Subcutaneous abdominal adipose tissue (tissue), 5 donors: ENCODE results near the gene PRPF31.
A peak's percentile ranks its signal among the peaks of the same experiment; 100 is the strongest.

ENCODE experiments used
- H3K27ac ChIP-seq: one replicate; pipeline ENCODE4 v1.7.0; 2013; ENCODE audit warnings: low read depth, mild to moderate bottlenecking, inconsistent platforms, low read length, moderate library complexity
- H3K27me3 ChIP-seq, 5 donors: one replicate each; pipeline ENCODE4 v1.7.0; 2013; ENCODE audit warnings: low read length in 5 of 5, inconsistent platforms in 1 of 5; ENCODE audit not compliant: control insufficient read depth in 5 of 5, insufficient read depth in 4 of 5
- H3K36me3 ChIP-seq, 5 donors: one replicate each; pipeline ENCODE4 v1.7.0; 2013; ENCODE audit warnings: low read length in 5 of 5; ENCODE audit not compliant: control insufficient read depth in 5 of 5, insufficient read depth in 5 of 5
- H3K4me1 ChIP-seq, 5 donors: one replicate each; pipeline ENCODE4 v1.7.0; 2013; ENCODE audit warnings: low read length in 5 of 5, mild to moderate bottlenecking in 3 of 5, moderate library complexity in 1 of 5; ENCODE audit not compliant: control insufficient read depth in 5 of 5, insufficient read depth in 5 of 5
- H3K4me3 ChIP-seq, 5 donors: one replicate each; pipeline ENCODE4 v1.7.0; 2013; ENCODE audit warnings: low read length in 5 of 5, low read depth in 1 of 5
- H3K9ac ChIP-seq, 5 donors: one replicate each; pipeline ENCODE4 v1.7.0; 2013; ENCODE audit warnings: low read length in 5 of 5, mild to moderate bottlenecking in 4 of 5, moderate library complexity in 3 of 5
- H3K9me3 ChIP-seq, 5 donors: one replicate each; pipeline ENCODE4 v1.7.0; 2013; ENCODE audit warnings: low read length in 5 of 5; ENCODE audit not compliant: control insufficient read depth in 5 of 5
- donor health status: healthy.
- donor health status: healthy.
- donor health status: healthy.
- donor health status: healthy.
- donor health status: healthy.

Gene PRPF31

DNA sequence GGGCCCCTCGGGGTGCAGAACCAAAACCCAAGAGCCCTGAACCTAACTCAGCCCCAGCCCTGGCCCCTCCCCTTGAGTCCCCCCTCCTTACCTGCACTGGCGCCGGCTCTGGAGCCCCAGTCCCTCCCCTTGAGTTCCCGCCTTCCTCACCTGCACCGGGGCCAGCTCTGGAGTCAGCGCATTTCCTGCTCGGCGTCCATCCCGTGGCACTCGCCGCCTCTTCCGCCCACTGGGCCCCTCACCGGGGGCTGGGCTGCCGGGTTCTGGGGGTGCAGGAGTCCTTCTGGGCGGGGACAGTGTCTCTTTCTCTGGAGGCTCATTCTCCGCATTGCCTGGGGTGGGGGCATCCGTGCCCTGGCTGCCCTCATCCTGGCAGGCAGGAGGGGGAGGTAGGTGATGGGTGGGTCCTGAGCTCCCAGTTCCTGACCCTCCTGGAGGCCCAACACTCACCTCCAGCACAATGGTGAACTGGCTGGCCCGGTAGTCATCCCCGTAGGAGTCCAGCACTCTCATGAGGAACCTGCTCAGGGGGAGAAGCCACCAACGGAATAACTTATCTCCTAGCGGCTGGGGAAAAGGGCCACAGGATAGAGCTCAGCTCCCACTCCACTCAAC is 7.6 kb upstream of the PRPF31 start:
- H3K27ac ChIP-seq, result no peak overlapping the region
- H3K36me3 ChIP-seq, result peaks cover 0 to 58% (median 53%) of the 10 kb centered on the region in 5 donors
- no peaks in the 10 kb centered on the region for H3K27me3 ChIP-seq
- no peak overlapping the region for H3K4me3 ChIP-seq
- H3K9ac ChIP-seq, result no peak overlapping the region
- H3K4me1 ChIP-seq, result peaks cover 2 to 8% (median 7%) of the 10 kb centered on the region in 5 donors
- H3K9me3 ChIP-seq, result no peaks in the 10 kb centered on the region

DNA sequence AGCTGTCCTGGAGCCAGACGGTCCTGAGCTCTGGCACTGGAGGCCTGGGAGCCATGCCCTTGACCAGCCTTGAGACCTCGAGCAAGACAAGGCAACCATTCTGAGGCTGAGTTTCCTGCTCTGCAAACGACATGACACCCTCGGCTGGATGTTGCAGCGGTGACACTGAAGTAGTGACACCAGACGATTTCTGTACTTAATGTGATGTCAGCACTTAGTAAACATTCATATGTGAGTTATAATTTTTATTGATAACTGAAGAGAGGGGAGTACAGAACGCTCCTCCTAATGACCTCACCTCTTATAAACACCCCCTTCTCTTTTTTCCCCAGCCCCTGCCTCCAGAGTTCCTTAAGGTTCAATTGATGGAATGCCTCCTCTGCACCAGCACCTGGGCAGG is 7.1 kb upstream of the PRPF31 start:
- Histone ChIP-seq H3K9me3 (no peaks in the 10 kb centered on the region), H3K27me3 (no peaks in the 10 kb centered on the region), H3K27ac (no peak overlapping the region), H3K4me1 (peaks cover 0 to 3% (median 2%) of the 10 kb centered on the region in 5 donors), H3K36me3 (peaks cover 0 to 63% (median 53%) of the 10 kb centered on the region in 5 donors), H3K4me3 (no peak overlapping the region), H3K9ac (no peak overlapping the region)

DNA sequence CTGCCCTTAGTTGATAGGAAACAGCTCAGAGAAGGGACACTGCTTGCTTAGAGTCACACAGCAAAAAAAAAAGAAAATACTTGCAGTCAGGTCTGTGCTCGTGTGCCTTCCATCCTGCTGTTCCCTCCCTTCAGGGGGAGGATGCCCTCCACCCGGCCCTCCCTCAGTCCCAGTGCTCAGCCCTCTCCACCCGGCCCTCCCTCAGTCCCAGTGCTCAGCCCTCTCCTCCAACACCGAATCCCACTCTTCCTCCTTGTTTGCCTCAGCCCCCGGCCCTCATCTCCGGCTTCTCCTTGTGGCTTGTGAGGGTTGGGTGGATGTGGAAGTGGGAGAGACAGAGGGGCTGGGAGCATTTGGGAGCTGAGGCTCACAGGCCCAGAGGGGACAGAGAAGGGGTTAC is 5.9 kb upstream of the PRPF31 start:
- Histone ChIP-seq H3K9me3 (no peaks in the 10 kb centered on the region), H3K27me3 (no peaks in the 10 kb centered on the region), H3K4me3 (no peak overlapping the region), H3K9ac (no peak overlapping the region), H3K36me3 (peaks cover 0 to 63% (median 53%) of the 10 kb centered on the region in 5 donors), H3K4me1 (peaks cover 0 to 10% (median 8%) of the 10 kb centered on the region in 5 donors), H3K27ac (no peak overlapping the region)

DNA sequence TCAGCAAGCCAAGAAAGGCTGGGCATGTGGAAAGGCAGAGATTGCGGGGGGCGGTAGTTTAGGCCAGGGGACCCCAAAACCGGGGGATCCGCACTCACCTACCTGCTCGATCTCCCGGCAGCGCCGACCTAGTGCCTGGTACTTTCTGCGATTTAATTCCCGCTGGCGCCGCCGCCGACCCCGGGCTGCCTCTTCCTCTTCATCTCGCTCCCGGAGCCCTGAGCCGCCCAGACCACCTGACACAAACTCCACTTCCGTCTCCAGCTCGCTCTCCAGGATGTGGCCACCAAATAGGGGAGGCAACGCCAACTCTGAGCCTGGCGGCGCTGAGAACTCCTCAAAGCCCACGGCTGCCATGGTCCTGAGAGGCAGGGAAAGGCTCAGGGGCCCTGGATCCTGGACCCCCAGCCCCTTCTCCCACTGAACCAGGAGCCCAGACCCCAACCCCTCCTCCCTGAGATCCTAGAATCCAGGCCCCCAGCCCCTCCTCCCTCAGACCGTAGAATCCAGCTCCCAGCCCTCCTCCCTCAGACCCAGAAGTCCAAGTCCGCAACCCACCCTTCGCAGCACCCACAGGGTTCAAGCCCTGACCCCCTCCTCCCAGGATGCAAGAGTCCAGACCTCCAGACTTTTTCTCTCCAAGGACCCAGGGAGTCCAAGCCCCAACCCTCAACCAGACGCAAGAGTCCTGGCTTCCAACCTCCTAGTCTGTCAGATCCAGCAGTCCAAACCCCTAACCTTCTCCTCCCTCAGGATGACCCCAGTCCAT is 1.0 kb upstream of the PRPF31 start:
- Histone ChIP-seq H3K4me1 (peaks cover 0 to 28% (median 24%) of the 10 kb centered on the region in 5 donors), H3K36me3 (peaks cover 3 to 33% (median 26%) of the 10 kb centered on the region in 5 donors), H3K9me3 (no peaks in the 10 kb centered on the region), H3K27ac (peak overlapping the region; percentile 85), H3K27me3 (no peaks in the 10 kb centered on the region), H3K4me3 (peak overlapping the region; percentile 85 to 99 (median 86)), H3K9ac (peak overlapping the region in 4 of 5 donors; percentile 91 to 98 (median 94))

DNA sequence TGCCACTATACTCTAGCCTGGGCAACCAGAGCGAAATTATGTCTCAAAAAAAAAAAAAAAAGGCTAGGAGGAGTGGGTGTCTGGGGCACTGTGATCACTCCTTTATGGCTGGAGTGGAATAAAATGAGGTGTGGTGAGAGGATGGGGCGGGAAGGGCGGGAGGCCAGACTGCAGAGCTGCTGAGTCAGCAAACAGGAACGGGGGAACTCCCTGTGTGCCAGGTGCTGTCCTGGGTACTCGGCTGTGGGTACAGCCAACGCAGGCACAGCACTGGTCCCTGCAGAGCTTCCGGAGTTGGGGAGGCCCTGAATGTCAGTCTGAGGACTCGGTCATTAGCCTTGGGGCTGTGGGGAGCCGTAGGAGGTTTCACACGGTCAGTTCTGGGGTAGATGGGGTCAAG is 5.7 kb downstream of the PRPF31 start:
- H3K27me3 ChIP-seq, result no peaks in the 10 kb centered on the region
- H3K9me3 ChIP-seq, result no peaks in the 10 kb centered on the region
- peaks cover 0 to 8% (median 8%) of the 10 kb centered on the region in 5 donors for H3K4me1 ChIP-seq
- H3K36me3 ChIP-seq, result peaks cover 3 to 80% (median 72%) of the 10 kb centered on the region in 5 donors
- H3K27ac ChIP-seq, result no peak overlapping the region
- no peak overlapping the region for H3K9ac ChIP-seq
- H3K4me3 ChIP-seq, result no peak overlapping the region

DNA sequence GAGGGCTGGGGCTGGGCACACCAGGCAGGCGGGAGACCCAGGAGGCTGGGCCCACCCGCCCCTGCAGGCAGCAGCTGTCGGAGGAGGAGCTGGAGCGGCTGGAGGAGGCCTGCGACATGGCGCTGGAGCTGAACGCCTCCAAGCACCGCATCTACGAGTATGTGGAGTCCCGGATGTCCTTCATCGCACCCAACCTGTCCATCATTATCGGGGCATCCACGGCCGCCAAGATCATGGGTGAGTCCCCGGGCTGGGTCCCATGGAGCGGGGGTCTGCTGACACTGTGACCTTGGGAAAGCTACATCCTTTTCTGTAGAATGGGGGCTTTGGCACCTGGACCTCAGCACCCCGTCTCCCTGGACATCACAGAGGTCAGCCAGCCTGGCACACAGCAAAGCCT is 8.1 kb downstream of the PRPF31 start:
- Histone ChIP-seq H3K4me3 (no peak overlapping the region), H3K27me3 (no peaks in the 10 kb centered on the region), H3K27ac (no peak overlapping the region), H3K9me3 (no peaks in the 10 kb centered on the region), H3K9ac (no peak overlapping the region), H3K36me3 (peaks cover 2 to 98% (median 89%) of the 10 kb centered on the region in 5 donors), H3K4me1 (no peaks in the 10 kb centered on the region)

DNA sequence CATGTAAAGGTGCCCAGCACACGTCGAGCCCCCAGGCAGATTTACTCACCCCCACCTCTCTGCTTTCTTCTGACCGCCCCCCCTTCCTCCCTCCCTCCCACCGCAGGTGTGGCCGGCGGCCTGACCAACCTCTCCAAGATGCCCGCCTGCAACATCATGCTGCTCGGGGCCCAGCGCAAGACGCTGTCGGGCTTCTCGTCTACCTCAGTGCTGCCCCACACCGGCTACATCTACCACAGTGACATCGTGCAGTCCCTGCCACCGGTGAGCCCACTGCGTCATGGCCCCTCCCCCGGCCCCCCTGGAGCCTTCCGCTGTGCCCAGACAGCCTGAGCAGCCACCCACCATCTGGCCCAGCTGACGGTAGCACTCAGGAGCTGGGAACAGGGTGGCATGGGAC is 8.8 kb downstream of the PRPF31 start:
- H3K36me3 ChIP-seq, result peaks cover 0 to 99% (median 92%) of the 10 kb centered on the region in 5 donors

DNA sequence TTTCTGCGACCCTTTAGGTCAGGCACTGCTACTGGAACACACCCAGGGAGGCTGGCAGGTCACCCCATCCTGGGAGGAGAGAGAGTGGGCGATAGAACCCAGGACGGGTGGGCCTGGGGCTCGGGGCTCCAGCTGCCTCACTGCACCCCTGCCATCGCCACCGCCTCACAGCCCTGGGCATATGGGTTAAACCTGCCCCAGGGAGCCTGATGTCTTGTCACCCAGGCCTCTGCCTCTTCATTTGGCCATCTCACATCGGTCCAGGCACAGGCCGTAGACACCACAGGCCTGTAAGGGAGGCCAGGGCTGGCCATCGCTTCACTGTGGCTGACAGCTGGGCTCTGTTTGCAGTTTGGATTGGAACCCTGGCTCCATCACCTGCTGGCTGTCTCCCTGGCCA is 10.2 kb downstream of the PRPF31 start:
- Histone ChIP-seq H3K4me1 (no peaks in the 10 kb centered on the region), H3K9ac (no peak overlapping the region), H3K36me3 (peaks cover 0 to 95% (median 87%) of the 10 kb centered on the region in 5 donors), H3K27me3 (no peaks in the 10 kb centered on the region), H3K27ac (no peak overlapping the region), H3K4me3 (no peak overlapping the region), H3K9me3 (no peaks in the 10 kb centered on the region)

More for the DNA sequence above, 8.8 kb downstream of the PRPF31 start:
- no peak overlapping the region for H3K9ac ChIP-seq
- no peaks in the 10 kb centered on the region for H3K27me3 ChIP-seq
- no peak overlapping the region for H3K27ac ChIP-seq
- H3K4me1 ChIP-seq, result no peaks in the 10 kb centered on the region
- no peaks in the 10 kb centered on the region for H3K9me3 ChIP-seq
- no peak overlapping the region for H3K4me3 ChIP-seq

DNA sequence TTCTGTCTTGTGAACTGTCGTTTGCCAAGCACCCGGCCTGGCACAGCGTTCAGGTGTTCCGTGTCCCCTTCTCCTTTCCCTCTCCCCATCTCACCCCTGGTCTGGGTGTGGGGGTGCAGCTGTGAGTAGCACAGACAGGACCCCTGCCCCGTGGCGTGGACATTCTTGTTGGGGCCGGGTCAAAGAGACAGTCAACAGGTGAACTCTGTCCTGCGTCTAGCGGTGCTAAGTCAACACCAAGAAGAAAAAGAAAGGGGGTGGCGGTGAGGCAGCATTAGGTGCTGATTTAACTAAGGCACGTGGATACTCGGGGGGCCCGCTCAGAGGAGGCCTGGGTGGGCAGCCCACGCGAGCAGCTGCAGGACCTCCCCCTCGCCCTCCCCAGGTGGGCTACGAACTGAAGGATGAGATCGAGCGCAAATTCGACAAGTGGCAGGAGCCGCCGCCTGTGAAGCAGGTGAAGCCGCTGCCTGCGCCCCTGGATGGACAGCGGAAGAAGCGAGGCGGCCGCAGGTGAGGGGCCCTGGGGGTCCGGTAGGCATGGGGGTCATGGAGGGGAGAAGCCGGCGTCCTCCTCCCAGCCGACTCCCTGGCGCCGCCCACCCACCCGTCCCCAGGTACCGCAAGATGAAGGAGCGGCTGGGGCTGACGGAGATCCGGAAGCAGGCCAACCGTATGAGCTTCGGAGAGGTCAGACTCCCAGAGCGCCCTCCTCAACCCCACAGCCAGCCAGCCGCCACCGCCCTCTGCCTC is 12.3 kb downstream of the PRPF31 start:
- H3K27me3 ChIP-seq, result no peaks in the 10 kb centered on the region
- no peaks in the 10 kb centered on the region for H3K9me3 ChIP-seq
- H3K9ac ChIP-seq, result no peak overlapping the region
- no peak overlapping the region for H3K4me3 ChIP-seq
- no peaks in the 10 kb centered on the region for H3K4me1 ChIP-seq
- peaks cover 0 to 91% (median 84%) of the 10 kb centered on the region in 5 donors for H3K36me3 ChIP-seq
- H3K27ac ChIP-seq, result no peak overlapping the region

DNA sequence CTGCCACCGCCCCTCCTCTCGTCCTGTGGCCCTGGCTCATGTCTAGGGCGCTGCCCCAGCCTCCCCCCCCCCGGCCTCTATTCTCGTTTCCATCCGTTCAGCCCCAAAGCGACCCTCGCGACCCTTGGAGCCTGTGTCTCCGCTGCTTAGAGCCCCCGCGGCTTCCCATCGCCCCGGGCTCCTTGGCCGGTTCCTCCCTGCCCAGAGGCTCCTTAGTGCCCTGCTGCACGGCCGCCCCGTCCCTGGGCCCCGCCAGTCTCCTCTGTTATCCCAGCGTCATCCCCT is 12.8 kb downstream of the PRPF31 start:
- Histone ChIP-seq H3K9ac (no peak overlapping the region), H3K36me3 (peaks cover 0 to 91% (median 83%) of the 10 kb centered on the region in 5 donors), H3K27me3 (no peaks in the 10 kb centered on the region), H3K9me3 (no peaks in the 10 kb centered on the region), H3K27ac (no peak overlapping the region), H3K4me3 (no peak overlapping the region), H3K4me1 (no peaks in the 10 kb centered on the region)
